HepG2 (cell line): ENCODE data around the gene AMDHD1. TPM values are rescaled to one million over a fixed set of nuclear protein-coding genes. Genes with fewer than 3 reads are reported as not detected.

ENCODE experiments used
- ATF7-NPFF ChIP-seq: sonication (generic); formaldehyde crosslinking; IDR thresholded peaks from 2 replicates; pipeline ENCODE4 v1.8.1; 2023; ENCODE audit warnings: mild to moderate bottlenecking, low read depth, missing genetic modification reagents, moderate library complexity
- CREB1 ChIP-seq, 2 experiments: fragments of 450-650 bp in 1 of 2; IDR thresholded peaks; 2 replicates each; pipeline ENCODE4 v1.6.1; 2016 to 2017; ENCODE audit warnings: control low read depth in 1 of 2, mild to moderate bottlenecking in 1 of 2, missing compliant biosample characterization in 1 of 2, missing genetic modification characterization in 1 of 2
- IKZF1 ChIP-seq: fragments of 450-650 bp; IDR thresholded peaks from 2 replicates; pipeline ENCODE4 v1.7.1; 2016
- MED13 ChIP-seq: sonication (generic); formaldehyde crosslinking; IDR thresholded peaks from 2 replicates; pipeline ENCODE4 v1.5.0; 2020; ENCODE audit warnings: missing genetic modification reagents
- NFIC ChIP-seq: IDR thresholded peaks from 2 replicates; pipeline ENCODE4 v1.6.1; 2012; ENCODE audit warnings: mild to moderate bottlenecking, low read length, inconsistent platforms
- NR2F1 ChIP-seq, 2 experiments: fragments of 450-650 bp in 1 of 2; formaldehyde crosslinking in 1 of 2; IDR thresholded peaks; 2 replicates each; pipeline versions ENCODE4 v1.5.0 to v1.6.1; 2016 to 2020; ENCODE audit warnings: mild to moderate bottlenecking in 1 of 2, missing compliant biosample characterization in 1 of 2, missing genetic modification reagents in 1 of 2, moderate library complexity in 1 of 2
- ZNF589 ChIP-seq: sonication (generic); formaldehyde crosslinking; conservative IDR thresholded peaks from 2 replicates; pipeline ENCODE4 v1.8.0; 2022; ENCODE audit warnings: mild to moderate bottlenecking, moderate library complexity, missing genetic modification reagents
- ZNF703 ChIP-seq: sonication (generic); formaldehyde crosslinking; IDR thresholded peaks from 2 replicates; pipeline ENCODE4 v1.5.1; 2020; ENCODE audit warnings: missing genetic modification reagents, mild to moderate bottlenecking, moderate library complexity, borderline replicate concordance
- ZNF747 ChIP-seq: sonication (generic); formaldehyde crosslinking; IDR thresholded peaks from 2 replicates; pipeline ENCODE4 v1.8.1; 2023; ENCODE audit warnings: missing genetic modification reagents, mild to moderate bottlenecking, borderline replicate concordance
- polyA plus RNA-seq, 8 experiments: library from polyadenylated mRNA; depleted of rRNA in 3 of 8; stranded (reverse) in 7 of 8; unstranded in 1 of 8; fragments of >200 nt; fragmentation: Illumina TruSeq in 4 of 8; extraction: Trizol in 4 of 8; gene quantifications; 2 replicates each; pipeline versions ENCODE4 v1.2.1 to v1.2.3, GENCODE V29; 2011 to 2016; ENCODE audit warnings: low read depth in 4 of 8, missing spikeins in 1 of 8, mixed read lengths in 1 of 8; ENCODE audit not compliant: insufficient read depth in 1 of 8
- total RNA-seq, 5 experiments: library from RNA; depleted of rRNA; stranded (reverse); fragments of >200 nt; fragmentation: Illumina TruSeq; extraction: Trizol; gene quantifications; 2 replicates each; pipeline ENCODE4 v1.2.3, GENCODE V29; 2016; ENCODE audit warnings: low read depth in 1 of 5
- TF ChIP-seq, protein P1 (sequence below): sonication (generic); formaldehyde crosslinking; IDR thresholded peaks from 2 replicates; pipeline ENCODE4 v1.9.0; 2021; ENCODE audit warnings: missing genetic modification reagents, mild to moderate bottlenecking, borderline replicate concordance
- TF ChIP-seq, protein P2 (sequence below): sonication (generic); formaldehyde crosslinking; IDR thresholded peaks from 2 replicates; pipeline ENCODE4 v1.5.1; 2020; ENCODE audit warnings: mild to moderate bottlenecking, missing genetic modification reagents
- TF ChIP-seq, protein P3 (sequence below): sonication (generic); formaldehyde crosslinking; IDR thresholded peaks from 2 replicates; pipeline ENCODE4 v1.5.0; 2020; ENCODE audit warnings: missing genetic modification reagents
- TF ChIP-seq, protein P4 (sequence below): sonication (generic); formaldehyde crosslinking; IDR thresholded peaks from 2 replicates; pipeline ENCODE4 v1.8.0; 2022; ENCODE audit warnings: mild to moderate bottlenecking, missing genetic modification reagents, borderline replicate concordance
- TF ChIP-seq, protein P5 (sequence below): sonication (generic); formaldehyde crosslinking; IDR thresholded peaks from 2 replicates; pipeline ENCODE4 v1.8.1; 2023; ENCODE audit warnings: missing genetic modification reagents, inconsistent platforms, borderline replicate concordance
- TF ChIP-seq, protein P6 (sequence below): sonication (generic); formaldehyde crosslinking; IDR thresholded peaks from 2 replicates; pipeline ENCODE4 v1.9.0; 2021; ENCODE audit warnings: missing genetic modification reagents, borderline replicate concordance

AMDHD1 gene
- total and polyA plus RNA-seq, 2 of the 13 experiments (the other 11 are each of a cell fraction or from before 2014, with no cell fraction given): 6.5 to 29.6 TPM

DNA sequence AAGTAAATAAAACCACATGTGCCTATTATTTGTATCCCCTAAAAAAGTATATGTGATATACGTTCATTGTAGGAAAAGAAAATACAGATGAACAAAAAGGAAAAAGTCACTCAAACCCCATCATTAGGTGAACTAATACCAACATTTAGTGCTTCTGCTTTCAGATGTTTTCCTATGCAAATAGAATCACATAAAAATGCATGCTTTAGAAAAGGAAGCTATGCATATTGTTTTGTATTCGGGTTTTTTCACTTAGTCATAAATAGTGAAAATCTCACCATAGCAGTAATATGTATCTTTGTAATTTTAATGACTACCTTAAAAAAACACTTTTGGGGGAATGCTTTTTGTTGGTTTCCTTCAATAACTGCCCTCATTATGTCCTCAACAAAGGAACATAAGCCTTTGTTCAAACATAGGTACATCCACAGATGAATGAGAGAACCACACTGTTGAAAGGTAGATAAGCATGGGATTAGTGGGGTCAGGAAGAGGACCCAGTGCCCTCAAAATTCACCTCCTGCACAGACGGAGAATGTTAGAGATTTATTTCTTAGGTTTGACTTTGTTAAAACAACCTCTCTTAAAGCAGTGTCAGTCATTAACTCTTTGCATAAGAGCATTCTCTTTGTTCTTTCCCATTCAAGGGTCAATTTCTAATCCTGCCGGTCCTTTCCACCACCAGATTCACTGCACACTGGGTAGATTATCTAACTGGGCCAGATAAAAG, 6.5 kb downstream of the AMDHD1 start (continued):
- TF ChIP-seq NR2F1 (CRISPR knock-in tag; IDR thresholded peaks at IDR 0.05) (peak; percentile 63 to 74; a peak in 3 of 4 replicates), MED13 (CRISPR knock-in tag) (peak; percentile 55; the same call in 1 of the 2 replicates), IKZF1 (no peak), CREB1 (IDR thresholded peaks at IDR 0.05) (no peak), CREB1 (CRISPR knock-in tag; IDR thresholded peaks at IDR 0.05) (0 out of 2 replicates have a peak, but pooled peaks have one; percentile 31), NFIC (peak; percentile 93), ATF7-NPFF (CRISPR knock-in tag) (no peak), ZNF703 (CRISPR knock-in tag) (no peak), ZNF589 (CRISPR knock-in tag) (no peak), ZNF747 (CRISPR knock-in tag) (no peak)
- TF ChIP-seq, protein P1, sequence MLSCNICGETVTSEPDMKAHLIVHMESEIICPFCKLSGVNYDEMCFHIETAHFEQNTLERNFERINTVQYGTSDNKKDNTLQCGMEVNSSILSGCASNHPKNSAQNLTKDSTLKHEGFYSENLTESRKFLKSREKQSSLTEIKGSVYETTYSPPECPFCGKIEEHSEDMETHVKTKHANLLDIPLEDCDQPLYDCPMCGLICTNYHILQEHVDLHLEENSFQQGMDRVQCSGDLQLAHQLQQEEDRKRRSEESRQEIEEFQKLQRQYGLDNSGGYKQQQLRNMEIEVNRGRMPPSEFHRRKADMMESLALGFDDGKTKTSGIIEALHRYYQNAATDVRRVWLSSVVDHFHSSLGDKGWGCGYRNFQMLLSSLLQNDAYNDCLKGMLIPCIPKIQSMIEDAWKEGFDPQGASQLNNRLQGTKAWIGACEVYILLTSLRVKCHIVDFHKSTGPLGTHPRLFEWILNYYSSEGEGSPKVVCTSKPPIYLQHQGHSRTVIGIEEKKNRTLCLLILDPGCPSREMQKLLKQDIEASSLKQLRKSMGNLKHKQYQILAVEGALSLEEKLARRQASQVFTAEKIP (CRISPR knock-in tag): no peak
- TF ChIP-seq, protein P2, sequence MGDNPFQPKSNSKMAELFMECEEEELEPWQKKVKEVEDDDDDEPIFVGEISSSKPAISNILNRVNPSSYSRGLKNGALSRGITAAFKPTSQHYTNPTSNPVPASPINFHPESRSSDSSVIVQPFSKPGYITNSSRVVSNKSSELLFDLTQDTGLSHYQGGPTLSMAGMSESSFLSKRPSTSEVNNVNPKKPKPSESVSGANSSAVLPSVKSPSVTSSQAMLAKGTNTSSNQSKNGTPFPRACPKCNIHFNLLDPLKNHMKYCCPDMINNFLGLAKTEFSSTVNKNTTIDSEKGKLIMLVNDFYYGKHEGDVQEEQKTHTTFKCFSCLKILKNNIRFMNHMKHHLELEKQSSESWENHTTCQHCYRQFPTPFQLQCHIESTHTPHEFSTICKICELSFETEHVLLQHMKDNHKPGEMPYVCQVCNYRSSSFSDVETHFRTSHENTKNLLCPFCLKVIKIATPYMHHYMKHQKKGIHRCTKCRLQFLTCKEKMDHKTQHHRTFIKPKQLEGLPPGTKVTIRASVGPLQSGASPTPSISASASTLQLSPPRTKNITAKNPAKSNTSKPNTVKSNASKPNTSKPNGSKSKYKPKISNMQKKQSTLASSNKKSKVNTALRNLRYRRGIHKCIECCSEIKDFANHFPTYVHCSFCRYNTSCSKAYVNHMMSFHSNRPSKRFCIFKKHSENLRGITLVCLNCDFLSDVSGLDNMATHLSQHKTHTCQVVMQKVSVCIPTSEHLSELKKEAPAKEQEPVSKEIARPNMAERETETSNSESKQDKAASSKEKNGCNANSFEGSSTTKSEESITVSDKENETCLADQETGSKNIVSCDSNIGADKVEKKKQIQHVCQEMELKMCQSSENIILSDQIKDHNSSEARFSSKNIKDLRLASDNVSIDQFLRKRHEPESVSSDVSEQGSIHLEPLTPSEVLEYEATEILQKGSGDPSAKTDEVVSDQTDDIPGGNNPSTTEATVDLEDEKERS (CRISPR knock-in tag): no peak
- TF ChIP-seq, protein P3, sequence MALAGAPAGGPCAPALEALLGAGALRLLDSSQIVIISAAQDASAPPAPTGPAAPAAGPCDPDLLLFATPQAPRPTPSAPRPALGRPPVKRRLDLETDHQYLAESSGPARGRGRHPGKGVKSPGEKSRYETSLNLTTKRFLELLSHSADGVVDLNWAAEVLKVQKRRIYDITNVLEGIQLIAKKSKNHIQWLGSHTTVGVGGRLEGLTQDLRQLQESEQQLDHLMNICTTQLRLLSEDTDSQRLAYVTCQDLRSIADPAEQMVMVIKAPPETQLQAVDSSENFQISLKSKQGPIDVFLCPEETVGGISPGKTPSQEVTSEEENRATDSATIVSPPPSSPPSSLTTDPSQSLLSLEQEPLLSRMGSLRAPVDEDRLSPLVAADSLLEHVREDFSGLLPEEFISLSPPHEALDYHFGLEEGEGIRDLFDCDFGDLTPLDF (CRISPR knock-in tag): no peak
- TF ChIP-seq, protein P4, sequence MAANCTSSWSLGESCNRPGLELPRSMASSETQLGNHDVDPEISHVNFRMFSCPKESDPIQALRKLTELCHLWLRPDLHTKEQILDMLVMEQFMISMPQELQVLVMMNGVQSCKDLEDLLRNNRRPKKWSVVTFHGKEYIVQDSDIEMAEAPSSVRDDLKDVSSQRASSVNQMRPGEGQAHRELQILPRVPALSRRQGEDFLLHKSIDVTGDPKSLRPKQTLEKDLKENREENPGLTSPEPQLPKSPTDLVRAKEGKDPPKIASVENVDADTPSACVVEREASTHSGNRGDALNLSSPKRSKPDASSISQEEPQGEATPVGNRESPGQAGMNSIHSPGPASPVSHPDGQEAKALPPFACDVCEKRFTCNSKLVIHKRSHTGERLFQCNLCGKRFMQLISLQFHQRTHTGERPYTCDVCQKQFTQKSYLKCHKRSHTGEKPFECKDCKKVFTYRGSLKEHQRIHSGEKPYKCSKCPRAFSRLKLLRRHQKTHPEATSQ (CRISPR knock-in tag): peak; percentile 42; the same call in 1 of the 2 replicates
- TF ChIP-seq, protein P5, sequence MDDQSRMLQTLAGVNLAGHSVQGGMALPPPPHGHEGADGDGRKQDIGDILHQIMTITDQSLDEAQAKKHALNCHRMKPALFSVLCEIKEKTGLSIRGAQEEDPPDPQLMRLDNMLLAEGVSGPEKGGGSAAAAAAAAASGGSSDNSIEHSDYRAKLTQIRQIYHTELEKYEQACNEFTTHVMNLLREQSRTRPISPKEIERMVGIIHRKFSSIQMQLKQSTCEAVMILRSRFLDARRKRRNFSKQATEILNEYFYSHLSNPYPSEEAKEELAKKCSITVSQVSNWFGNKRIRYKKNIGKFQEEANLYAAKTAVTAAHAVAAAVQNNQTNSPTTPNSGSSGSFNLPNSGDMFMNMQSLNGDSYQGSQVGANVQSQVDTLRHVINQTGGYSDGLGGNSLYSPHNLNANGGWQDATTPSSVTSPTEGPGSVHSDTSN (CRISPR knock-in tag): no peak
- TF ChIP-seq, protein P6, sequence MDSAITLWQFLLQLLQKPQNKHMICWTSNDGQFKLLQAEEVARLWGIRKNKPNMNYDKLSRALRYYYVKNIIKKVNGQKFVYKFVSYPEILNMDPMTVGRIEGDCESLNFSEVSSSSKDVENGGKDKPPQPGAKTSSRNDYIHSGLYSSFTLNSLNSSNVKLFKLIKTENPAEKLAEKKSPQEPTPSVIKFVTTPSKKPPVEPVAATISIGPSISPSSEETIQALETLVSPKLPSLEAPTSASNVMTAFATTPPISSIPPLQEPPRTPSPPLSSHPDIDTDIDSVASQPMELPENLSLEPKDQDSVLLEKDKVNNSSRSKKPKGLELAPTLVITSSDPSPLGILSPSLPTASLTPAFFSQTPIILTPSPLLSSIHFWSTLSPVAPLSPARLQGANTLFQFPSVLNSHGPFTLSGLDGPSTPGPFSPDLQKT (CRISPR knock-in tag): no peak
